HL-60 (cell line): ENCODE results near the gene P4HA1.

ENCODE experiments used
- GABPA ChIP-seq: IDR thresholded peaks from 2 replicates; pipeline ENCODE4 v1.6.1; 2012; ENCODE audit warnings: low read depth
- TF ChIP-seq, protein P1 (sequence below): IDR thresholded peaks from one replicate; pipeline ENCODE4 v1.5.1; 2011; ENCODE audit warnings: low read length, control low read depth, inconsistent platforms; ENCODE audit not compliant: insufficient read depth

DNA sequence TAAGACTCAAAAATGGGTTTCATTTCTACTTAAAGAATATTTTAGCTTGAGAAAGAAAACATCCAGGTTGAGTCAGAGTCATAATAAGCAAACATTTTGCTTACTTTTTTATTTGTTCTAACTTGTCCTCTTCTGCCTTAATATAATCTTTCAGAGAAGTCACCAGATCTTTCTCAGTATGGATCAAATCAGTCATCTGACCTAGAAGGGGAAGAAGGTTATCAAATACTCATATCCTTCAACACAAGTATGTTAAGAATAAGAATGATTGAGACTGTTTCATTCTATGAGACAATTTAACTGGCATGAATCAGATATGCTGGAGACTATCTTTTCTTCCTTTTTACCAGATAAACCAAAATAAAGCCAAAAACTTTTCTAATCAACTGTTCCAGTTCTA, 23.0 kb downstream of the P4HA1 start:
- TF ChIP-seq GABPA, result no peak
- TF ChIP-seq, protein P1, sequence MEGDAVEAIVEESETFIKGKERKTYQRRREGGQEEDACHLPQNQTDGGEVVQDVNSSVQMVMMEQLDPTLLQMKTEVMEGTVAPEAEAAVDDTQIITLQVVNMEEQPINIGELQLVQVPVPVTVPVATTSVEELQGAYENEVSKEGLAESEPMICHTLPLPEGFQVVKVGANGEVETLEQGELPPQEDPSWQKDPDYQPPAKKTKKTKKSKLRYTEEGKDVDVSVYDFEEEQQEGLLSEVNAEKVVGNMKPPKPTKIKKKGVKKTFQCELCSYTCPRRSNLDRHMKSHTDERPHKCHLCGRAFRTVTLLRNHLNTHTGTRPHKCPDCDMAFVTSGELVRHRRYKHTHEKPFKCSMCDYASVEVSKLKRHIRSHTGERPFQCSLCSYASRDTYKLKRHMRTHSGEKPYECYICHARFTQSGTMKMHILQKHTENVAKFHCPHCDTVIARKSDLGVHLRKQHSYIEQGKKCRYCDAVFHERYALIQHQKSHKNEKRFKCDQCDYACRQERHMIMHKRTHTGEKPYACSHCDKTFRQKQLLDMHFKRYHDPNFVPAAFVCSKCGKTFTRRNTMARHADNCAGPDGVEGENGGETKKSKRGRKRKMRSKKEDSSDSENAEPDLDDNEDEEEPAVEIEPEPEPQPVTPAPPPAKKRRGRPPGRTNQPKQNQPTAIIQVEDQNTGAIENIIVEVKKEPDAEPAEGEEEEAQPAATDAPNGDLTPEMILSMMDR, result no peak
